Activated naive CD8-positive, alpha-beta T cell (primary cell): ENCODE results near the gene SNRNP48.

ENCODE experiments used
- H3K27ac Mint-ChIP-seq: one replicate; pipeline ENCODE4 v1.8.0; 2021; ENCODE audit warnings: mixed read lengths
- H3K27me3 Mint-ChIP-seq: one replicate; pipeline ENCODE4 v1.8.0; 2021; ENCODE audit warnings: mixed read lengths
- H3K36me3 Mint-ChIP-seq: one replicate; pipeline ENCODE4 v1.8.0; 2021; ENCODE audit warnings: mixed read lengths
- H3K4me1 Mint-ChIP-seq: one replicate; pipeline ENCODE4 v1.8.0; 2021; ENCODE audit warnings: low read depth, mixed read lengths
- H3K4me3 Mint-ChIP-seq: one replicate; pipeline ENCODE4 v1.8.0; 2021; ENCODE audit warnings: mild to moderate bottlenecking, mixed read lengths
- H3K9me3 Mint-ChIP-seq: one replicate; pipeline ENCODE4 v1.8.0; 2021; ENCODE audit warnings: low read depth, mixed read lengths

Gene SNRNP48

GRCh38 chr6:7574500-7574899 lies 15.5 kb upstream of the SNRNP48 start:
- H3K4me1 Mint-ChIP-seq = no peaks in the 10 kb centered on the region
- no peak overlapping the region for H3K4me3 Mint-ChIP-seq
- H3K27ac Mint-ChIP-seq = no peak overlapping the region
- no peaks in the 10 kb centered on the region for H3K9me3 Mint-ChIP-seq
- peaks cover 11% of the 10 kb centered on the region for H3K27me3 Mint-ChIP-seq
- H3K36me3 Mint-ChIP-seq = no peaks in the 10 kb centered on the region

GRCh38 chr6:7578516-7578915 lies 11.5 kb upstream of the SNRNP48 start:
- Mint-ChIP-seq H3K4me1 (no peaks in the 10 kb centered on the region), H3K4me3 (no peak overlapping the region), H3K36me3 (no peaks in the 10 kb centered on the region), H3K27ac (no peak overlapping the region), H3K9me3 (no peaks in the 10 kb centered on the region), H3K27me3 (peaks cover 2% of the 10 kb centered on the region)

- Mint-ChIP-seq H3K27me3 (peaks cover 2% of the 10 kb centered on the region), H3K36me3 (no peaks in the 10 kb centered on the region), H3K4me1 (no peaks in the 10 kb centered on the region), H3K4me3 (no peak overlapping the region), H3K9me3 (no peaks in the 10 kb centered on the region), H3K27ac (no peak overlapping the region)
Measured at GRCh38 chr6:7578931-7579330, 11.1 kb upstream of the SNRNP48 start.

GRCh38 chr6:7579851-7580250 lies 10.1 kb upstream of the SNRNP48 start:
- Mint-ChIP-seq H3K27me3 (peaks cover 2% of the 10 kb centered on the region), H3K9me3 (no peaks in the 10 kb centered on the region), H3K27ac (no peak overlapping the region), H3K4me1 (no peaks in the 10 kb centered on the region), H3K36me3 (no peaks in the 10 kb centered on the region), H3K4me3 (no peak overlapping the region)

- Mint-ChIP-seq H3K9me3 (no peaks in the 10 kb centered on the region), H3K27me3 (peaks cover 2% of the 10 kb centered on the region), H3K4me1 (no peaks in the 10 kb centered on the region), H3K4me3 (no peak overlapping the region), H3K36me3 (no peaks in the 10 kb centered on the region), H3K27ac (no peak overlapping the region)
Measured at GRCh38 chr6:7580537-7580926, 9.5 kb upstream of the SNRNP48 start.

GRCh38 chr6:7580927-7581618 lies 8.9 kb upstream of the SNRNP48 start:
- Mint-ChIP-seq H3K27ac (no peak overlapping the region), H3K4me3 (no peak overlapping the region), H3K36me3 (no peaks in the 10 kb centered on the region), H3K9me3 (no peaks in the 10 kb centered on the region), H3K4me1 (no peaks in the 10 kb centered on the region), H3K27me3 (peaks cover 2% of the 10 kb centered on the region)

GRCh38 chr6:7585287-7585930 lies 4.6 kb upstream of the SNRNP48 start:
- Mint-ChIP-seq H3K27ac (no peak overlapping the region), H3K27me3 (no peaks in the 10 kb centered on the region), H3K4me3 (no peak overlapping the region), H3K4me1 (peaks cover 15% of the 10 kb centered on the region), H3K36me3 (no peaks in the 10 kb centered on the region), H3K9me3 (no peaks in the 10 kb centered on the region)

- Mint-ChIP-seq H3K4me3 (no peak overlapping the region), H3K27me3 (no peaks in the 10 kb centered on the region), H3K4me1 (peaks cover 34% of the 10 kb centered on the region), H3K36me3 (no peaks in the 10 kb centered on the region), H3K9me3 (no peaks in the 10 kb centered on the region), H3K27ac (peak overlapping the region; percentile 41)
Measured at GRCh38 chr6:7587631-7588100, 2.3 kb upstream of the SNRNP48 start.

- Mint-ChIP-seq H3K27me3 (no peaks in the 10 kb centered on the region), H3K4me3 (no peak overlapping the region), H3K9me3 (no peaks in the 10 kb centered on the region), H3K4me1 (peaks cover 41% of the 10 kb centered on the region), H3K36me3 (no peaks in the 10 kb centered on the region), H3K27ac (peak overlapping the region; percentile 30)
Measured at GRCh38 chr6:7588506-7588905, 1.5 kb upstream of the SNRNP48 start.

- Mint-ChIP-seq H3K27ac (peak overlapping the region; percentile 92), H3K36me3 (no peaks in the 10 kb centered on the region), H3K9me3 (no peaks in the 10 kb centered on the region), H3K27me3 (no peaks in the 10 kb centered on the region), H3K4me1 (peaks cover 41% of the 10 kb centered on the region), H3K4me3 (peak overlapping the region; percentile 99)
Measured at GRCh38 chr6:7589221-7589620, 777 bp upstream of the SNRNP48 start.

GRCh38 chr6:7590918-7591302 lies 912 bp downstream of the SNRNP48 start:
- Mint-ChIP-seq H3K36me3 (no peaks in the 10 kb centered on the region), H3K4me3 (peak overlapping the region; percentile 99), H3K27ac (peak overlapping the region; percentile 86), H3K4me1 (peaks cover 41% of the 10 kb centered on the region), H3K9me3 (no peaks in the 10 kb centered on the region), H3K27me3 (no peaks in the 10 kb centered on the region)

GRCh38 chr6:7591770-7592169 lies 1.8 kb downstream of the SNRNP48 start:
- H3K4me3 Mint-ChIP-seq = peak overlapping the region; percentile 99
- H3K4me1 Mint-ChIP-seq = peaks cover 41% of the 10 kb centered on the region
- H3K36me3 Mint-ChIP-seq = no peaks in the 10 kb centered on the region
- H3K27ac Mint-ChIP-seq = peak overlapping the region; percentile 7
- no peaks in the 10 kb centered on the region for H3K27me3 Mint-ChIP-seq
- H3K9me3 Mint-ChIP-seq = no peaks in the 10 kb centered on the region

GRCh38 chr6:7593229-7593628 lies 3.2 kb downstream of the SNRNP48 start:
- no peaks in the 10 kb centered on the region for H3K36me3 Mint-ChIP-seq
- no peaks in the 10 kb centered on the region for H3K27me3 Mint-ChIP-seq
- H3K4me3 Mint-ChIP-seq = no peak overlapping the region
- H3K9me3 Mint-ChIP-seq = no peaks in the 10 kb centered on the region
- H3K27ac Mint-ChIP-seq = peak overlapping the region; percentile 3
- H3K4me1 Mint-ChIP-seq = peaks cover 39% of the 10 kb centered on the region

- Mint-ChIP-seq H3K9me3 (no peaks in the 10 kb centered on the region), H3K27ac (no peak overlapping the region), H3K4me1 (peaks cover 35% of the 10 kb centered on the region)
Measured at GRCh38 chr6:7594579-7595125, 4.7 kb downstream of the SNRNP48 start.

GRCh38 chr6:7604003-7604402 lies 14.0 kb downstream of the SNRNP48 start:
- Mint-ChIP-seq H3K36me3 (peaks cover 11% of the 10 kb centered on the region), H3K9me3 (no peaks in the 10 kb centered on the region), H3K27ac (peak overlapping the region; percentile 64), H3K4me1 (peaks cover 12% of the 10 kb centered on the region), H3K27me3 (no peaks in the 10 kb centered on the region), H3K4me3 (no peak overlapping the region)

More at GRCh38 chr6:7594579-7595125, 4.7 kb downstream of the SNRNP48 start:
- Mint-ChIP-seq H3K27me3 (no peaks in the 10 kb centered on the region), H3K36me3 (peaks cover 8% of the 10 kb centered on the region), H3K4me3 (no peak overlapping the region)
